Measurements from ENCODE around the gene CRIP1.

The CRIP1 gene

DNA sequence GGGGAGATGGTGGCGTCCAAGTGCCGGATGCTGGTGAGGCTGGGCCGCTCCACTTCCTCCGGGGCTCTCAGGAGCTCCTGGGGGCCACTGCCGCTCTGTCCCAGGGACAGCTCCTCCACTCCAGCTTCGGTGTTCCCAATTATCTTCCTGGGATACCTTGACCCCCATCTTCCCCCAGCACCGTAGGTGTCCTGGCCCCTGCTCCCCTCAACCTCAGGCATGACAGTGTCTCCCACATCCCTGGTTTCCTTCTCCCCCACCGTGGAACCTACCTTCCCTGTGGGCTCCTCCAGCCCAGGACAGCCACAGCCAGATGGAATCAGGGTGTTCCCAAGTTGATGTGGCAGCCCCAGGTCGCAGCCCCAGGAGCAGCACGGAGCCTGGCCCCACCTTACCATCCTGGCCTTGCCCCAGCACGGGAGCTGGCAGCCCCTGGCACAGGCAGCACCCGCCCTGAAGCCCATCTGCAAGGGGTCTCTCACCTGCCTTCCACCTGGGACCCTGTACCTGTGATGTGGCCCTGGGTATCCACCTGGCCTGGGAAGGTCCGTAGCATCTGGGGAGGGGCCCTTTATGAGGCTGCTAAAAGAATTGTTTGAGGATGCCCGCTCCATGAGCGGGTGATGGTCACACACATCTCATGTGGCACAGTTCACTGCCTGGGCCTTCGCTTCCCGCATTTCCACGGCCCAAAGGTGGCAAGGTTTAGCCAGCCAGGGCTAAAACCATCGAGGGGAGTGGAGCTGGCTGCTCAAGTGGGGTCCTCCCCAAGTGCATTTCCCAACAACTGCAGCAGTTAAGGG lies 43.8 kb downstream of the CRIP1 start:
- no peak for DNase-seq

DNA sequence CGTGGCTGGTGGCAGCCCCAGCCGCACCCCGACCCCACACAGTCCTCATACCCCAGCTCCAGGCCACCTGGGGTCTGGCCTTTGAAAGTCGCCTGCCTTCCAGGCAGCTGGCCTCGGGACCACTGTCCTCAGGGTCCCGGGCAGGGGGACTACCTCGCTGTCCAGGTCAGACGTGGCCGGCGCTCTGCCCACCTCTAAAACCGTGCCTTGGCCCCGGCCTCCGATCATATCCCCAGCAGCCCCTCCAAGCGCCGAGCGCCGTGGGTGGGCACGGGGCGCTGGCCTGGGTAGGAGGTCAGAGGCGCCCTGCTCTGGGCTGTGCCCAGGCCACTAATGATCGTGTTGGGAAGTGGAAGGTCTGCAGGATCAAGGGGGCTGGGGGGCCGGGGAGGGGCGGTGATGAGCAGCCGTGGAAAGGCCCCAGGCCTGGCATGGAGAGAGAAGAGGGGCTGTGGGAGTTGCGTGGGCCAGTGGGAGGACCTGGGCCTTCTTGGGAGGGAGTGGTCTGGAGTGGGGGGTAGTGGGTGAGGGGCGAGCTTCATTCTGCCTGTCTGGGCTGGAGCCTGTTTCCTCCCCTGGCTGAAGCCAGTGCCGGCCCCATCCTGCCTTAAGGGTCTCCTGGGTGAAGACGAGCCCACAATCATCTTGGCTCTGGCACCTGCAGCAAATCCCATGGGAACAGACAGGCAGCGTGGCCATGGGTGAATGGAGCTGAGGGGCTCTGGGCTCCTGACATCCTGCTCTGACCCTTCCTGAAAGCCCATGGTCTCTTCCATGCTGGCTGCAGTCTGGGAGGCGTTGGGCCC lies 44.6 kb downstream of the CRIP1 start:
- DNase-seq, result no peak

DNA sequence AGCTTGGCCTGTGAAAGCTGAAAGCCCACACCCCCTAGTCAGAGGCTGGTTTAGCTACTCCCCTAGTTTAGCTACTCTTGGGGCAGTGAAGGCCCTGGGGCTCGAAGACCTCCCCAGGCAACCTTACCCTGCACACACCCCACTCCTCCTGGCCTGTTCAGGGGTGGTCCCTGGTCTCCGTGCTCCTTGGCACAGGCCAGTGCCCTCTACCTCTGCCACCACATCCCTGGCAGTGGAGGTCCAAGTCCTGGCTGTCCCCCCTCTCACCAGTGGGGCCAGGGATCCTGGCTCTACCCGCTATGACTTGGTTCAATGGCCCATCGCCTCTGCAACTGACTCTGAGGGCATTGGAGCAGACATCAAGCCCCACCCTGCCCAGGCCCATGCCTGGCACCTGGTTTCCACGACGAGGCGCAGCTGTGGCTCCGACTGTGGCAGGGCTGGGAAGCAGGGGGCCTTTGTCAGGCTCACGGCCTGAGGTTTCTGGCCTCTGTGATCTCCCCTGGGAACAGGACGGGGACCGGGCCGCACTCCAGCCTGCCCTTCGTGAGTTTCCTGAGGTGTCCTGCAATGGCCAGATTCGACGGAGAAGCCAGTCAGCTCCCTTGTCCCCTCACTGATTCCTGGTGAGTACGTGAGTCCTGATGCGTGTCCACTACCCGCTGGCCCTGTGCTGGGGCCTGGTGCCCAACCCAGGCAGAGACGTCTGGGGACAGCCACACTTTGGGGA lies 45.4 kb downstream of the CRIP1 start:
- no peak for DNase-seq

DNA sequence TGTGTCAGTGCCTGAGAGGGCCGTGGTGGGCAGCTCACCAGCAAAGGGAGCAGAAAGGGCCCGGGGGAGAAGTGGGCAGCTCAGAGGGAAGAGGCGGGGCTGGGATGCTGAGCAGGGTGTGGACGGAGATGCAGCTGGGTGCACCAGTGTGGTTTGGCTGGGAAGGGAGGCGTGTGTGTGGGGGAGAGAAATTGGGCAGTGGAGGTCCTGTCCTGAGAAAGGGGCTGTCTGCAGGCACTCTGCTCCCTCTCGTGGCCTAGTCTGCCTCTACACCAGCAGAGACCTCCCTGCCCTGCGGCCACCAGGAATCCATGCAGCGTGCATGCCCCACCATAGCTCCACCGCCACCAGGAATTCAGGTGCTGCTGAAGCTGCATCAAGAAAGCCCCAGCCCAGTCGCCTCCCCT lies 46.1 kb downstream of the CRIP1 start:
- peak in 1 of 58 donors; percentile 11 for DNase-seq

- no peak for DNase-seq
These were observed 46.7 kb downstream of the CRIP1 start for GRCh38 chr14:105533391-105533790.

- no peak for DNase-seq
These were observed 47.3 kb downstream of the CRIP1 start for GRCh38 chr14:105533811-105534498.

- DNase-seq, result no peak
These were observed 47.9 kb downstream of the CRIP1 start for GRCh38 chr14:105534586-105534985.

DNA sequence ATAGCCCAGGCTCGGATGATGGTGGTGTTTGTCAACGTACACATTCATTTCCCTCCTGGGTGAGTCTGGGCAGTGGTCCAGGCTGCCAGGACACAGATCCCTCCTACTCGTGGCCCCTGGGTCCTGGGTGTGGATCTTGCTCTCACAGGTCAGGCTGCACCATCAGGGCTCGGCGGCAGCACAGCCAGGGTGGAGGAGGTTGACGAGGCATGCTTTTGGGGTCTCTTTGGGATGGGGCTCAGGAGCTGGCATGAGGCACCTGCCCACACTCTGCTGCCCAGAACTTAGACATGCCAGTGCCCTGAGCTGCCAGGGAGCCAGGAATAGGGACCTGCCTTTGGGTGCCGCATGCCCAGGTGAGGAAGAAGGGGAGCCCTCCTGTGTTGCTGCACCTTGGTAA lies 49.4 kb downstream of the CRIP1 start:
- no peak for DNase-seq

DNA sequence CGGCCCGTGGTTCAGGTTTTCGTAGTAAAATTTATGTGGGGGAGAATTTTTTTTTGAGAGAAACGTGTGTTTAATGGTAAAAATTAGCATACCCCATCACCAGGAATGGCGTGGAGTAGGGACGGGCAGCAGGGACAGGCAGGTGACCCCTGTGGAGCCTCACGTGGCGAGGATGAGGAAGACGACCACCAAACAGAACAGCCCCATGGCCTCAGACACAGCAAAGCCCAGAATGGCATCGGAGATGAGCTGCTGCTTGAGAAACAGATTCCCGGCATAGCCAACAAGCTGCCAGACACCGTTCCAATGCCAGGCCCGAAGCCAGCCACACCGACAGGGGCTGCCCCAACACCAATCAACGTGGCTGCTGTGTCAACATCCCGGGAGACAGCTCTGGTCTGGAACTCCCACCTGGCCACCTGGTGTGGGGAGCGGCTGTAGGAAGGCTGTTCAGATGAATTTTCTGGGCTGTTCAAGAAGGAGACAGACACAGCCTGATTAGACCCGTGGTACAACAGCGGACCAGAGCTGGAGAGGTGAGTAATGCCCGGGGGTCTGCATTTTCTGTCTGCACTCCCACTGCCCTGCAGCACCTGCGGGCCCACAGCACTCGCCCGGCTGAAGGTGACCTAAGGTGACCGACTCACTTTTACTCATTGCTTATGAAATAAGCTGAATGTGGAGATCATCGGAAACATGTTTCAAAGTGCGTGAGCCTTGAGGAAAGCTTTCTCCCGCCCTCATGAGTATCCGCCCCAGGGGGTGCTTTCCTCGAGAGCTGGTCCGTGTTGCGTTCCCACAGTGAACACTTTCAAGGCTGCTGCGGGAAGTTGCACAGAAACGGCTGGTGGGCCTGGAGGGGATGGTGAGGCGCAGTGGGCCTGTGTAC lies 50.2 kb downstream of the CRIP1 start:
- DNase-seq, result no peak

DNA sequence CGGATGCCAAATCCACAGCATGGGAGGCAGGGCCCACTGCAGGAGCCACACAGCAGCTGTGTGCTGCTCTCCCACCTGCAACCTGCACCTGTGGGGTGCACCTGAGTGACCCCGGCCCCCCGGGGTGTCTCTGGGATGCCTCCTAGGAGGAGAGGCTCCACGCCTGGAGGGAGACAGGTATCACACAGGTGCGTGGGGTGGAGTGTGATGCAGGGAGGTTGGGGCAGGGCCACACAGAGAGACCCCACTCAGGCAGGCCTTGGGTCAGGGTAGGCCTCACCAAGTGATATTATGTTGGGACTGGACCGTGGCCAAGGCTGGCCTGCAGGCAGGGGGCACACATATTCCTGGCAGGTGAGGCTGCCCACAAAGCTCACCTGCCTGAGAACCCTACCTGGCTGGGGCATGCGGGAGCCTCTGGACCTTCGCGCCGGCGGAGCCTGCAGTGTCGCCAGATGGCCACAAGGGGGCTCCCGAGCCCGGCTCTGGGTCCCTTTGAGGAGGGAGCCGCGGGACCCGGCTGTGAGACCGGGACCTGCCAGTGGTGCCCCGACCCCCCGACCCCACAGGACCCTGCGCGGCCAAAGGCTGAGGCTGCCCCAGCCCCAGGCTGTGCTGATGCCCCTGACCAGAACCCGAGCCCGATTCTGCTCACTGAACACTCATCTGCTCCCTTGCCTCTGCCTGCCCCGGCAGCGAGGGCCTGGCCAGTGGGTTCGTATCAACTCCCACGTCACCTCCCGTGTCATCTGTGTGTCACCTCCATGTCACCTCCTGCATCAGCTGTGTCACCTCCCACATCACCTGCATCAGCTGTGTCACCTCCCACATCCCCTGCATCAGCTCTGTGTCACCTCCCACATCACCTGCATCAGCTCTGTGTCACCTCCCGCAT lies 51.1 kb downstream of the CRIP1 start:
- peak in 10 of 58 donors; percentile 7 to 71 (median 24) for DNase-seq

Measured in anterior cingulate cortex (tissue), 58 donors.